Body of pancreas (tissue), 4 donors: Measurements from ENCODE around the gene SCN4A.
"Not testable (repeated sequence)": the region's sequence is repeated elsewhere in the genome, so short reads cannot be mapped to it uniquely, and the experiment has no call there.

Source experiments
- POLR2A ChIP-seq, 3 donors: fragments of 450-650 bp; IDR thresholded peaks; one replicate each; pipeline ENCODE4 v1.6.1; 2016; ENCODE audit warnings: antibody characterized with exemption in 3 of 3, mild to moderate bottlenecking in 2 of 3
- TF ChIP-seq, protein P1 (sequence below), 7 experiments: fragments of 450-650 bp in 4 of 7; fragments of 200-600 bp in 3 of 7; sonication (generic) in 3 of 7; IDR thresholded peaks; one replicate each; pipeline ENCODE4 v1.5.1; 2016 to 2019; ENCODE audit warnings: antibody characterized with exemption in 7 of 7

- TF ChIP-seq, protein P1, sequence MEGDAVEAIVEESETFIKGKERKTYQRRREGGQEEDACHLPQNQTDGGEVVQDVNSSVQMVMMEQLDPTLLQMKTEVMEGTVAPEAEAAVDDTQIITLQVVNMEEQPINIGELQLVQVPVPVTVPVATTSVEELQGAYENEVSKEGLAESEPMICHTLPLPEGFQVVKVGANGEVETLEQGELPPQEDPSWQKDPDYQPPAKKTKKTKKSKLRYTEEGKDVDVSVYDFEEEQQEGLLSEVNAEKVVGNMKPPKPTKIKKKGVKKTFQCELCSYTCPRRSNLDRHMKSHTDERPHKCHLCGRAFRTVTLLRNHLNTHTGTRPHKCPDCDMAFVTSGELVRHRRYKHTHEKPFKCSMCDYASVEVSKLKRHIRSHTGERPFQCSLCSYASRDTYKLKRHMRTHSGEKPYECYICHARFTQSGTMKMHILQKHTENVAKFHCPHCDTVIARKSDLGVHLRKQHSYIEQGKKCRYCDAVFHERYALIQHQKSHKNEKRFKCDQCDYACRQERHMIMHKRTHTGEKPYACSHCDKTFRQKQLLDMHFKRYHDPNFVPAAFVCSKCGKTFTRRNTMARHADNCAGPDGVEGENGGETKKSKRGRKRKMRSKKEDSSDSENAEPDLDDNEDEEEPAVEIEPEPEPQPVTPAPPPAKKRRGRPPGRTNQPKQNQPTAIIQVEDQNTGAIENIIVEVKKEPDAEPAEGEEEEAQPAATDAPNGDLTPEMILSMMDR (IDR thresholded peaks at IDR 0.05) = not testable (repeated sequence)
- TF ChIP-seq POLR2A (IDR thresholded peaks at IDR 0.05) = not testable (repeated sequence)
These were observed 51.9 kb downstream of the SCN4A start for GRCh38 chr17:63920779-63921178.
